ENCODE data around the gene LIPC. TPM values are rescaled to one million over a fixed set of nuclear protein-coding genes. Genes with fewer than 3 reads are reported as not detected.

The LIPC gene
- total and polyA plus RNA-seq, 2 donors (not counting 3 experiments of a cell fraction or from before 2014, with no cell fraction given) = not detected

- dilution Hi-C loops (cut with MboI; ENCODE audit: extremely low pct_ligation_motif_present, low sequenced_read_pairs) (no loop called here), intact Hi-C loops (cut with micrococcal nuclease) (no loop called here)
- CTCF ChIA-PET = interaction anchor here (0.7 kb wide), 1 partner anchor 69 kb away, joined by 3 read pairs; no protein-coding TSS in a partner anchor
- Histone ChIP-seq H3K4me2 (ENCODE audit: insufficient read depth, low read length) (no peak overlapping the region), H3K36me3 (ENCODE audit: control insufficient read depth in 2 of 2, extremely low read depth in 1 of 2, insufficient read depth in 2 of 2, low read length in 2 of 2) (no peaks in the 10 kb centered on the region), H3K27ac (ENCODE audit: insufficient read depth, low read depth, low read length) (no peak overlapping the region), H3K79me2 (ENCODE audit: control insufficient read depth, insufficient read depth, low read length) (no peaks in the 10 kb centered on the region), H2AFZ (ENCODE audit: low read depth, low read length) (no peak overlapping the region), H4K20me1 (replicated peaks; ENCODE audit: control insufficient read depth, extremely low read depth, insufficient read depth, low read length) (no peaks in the 10 kb centered on the region), H3K9me1 (replicated peaks; ENCODE audit: control insufficient read depth, extremely low read depth, insufficient read depth, low read length) (no peaks in the 10 kb centered on the region), H3K9ac (replicated peaks; ENCODE audit: extremely low read depth, insufficient read depth, low read length) (no peak overlapping the region), H3K4me1 (ENCODE audit: control insufficient read depth, extremely low read depth, insufficient read depth, low read length) (peaks cover 18% of the 10 kb centered on the region), H3K4me3 (replicated peaks in 1 of 3; ENCODE audit: insufficient read depth in 1 of 3, low read depth in 1 of 3, low read length in 3 of 3) (no peak overlapping the region), H3K9me3 (replicated peaks; ENCODE audit: control insufficient read depth, insufficient read depth, low read length) (no peaks in the 10 kb centered on the region), H3K27me3 (ENCODE audit: control insufficient read depth in 2 of 2, insufficient read depth in 2 of 2, low read length in 2 of 2) (no peaks in the 10 kb centered on the region)
- TF ChIP-seq MYC (IDR thresholded peaks at IDR 0.05; ENCODE audit: low read depth, low read length) (no peak), FOS (IDR thresholded peaks at IDR 0.05; ENCODE audit: borderline replicate concordance, insufficient read depth, low read length) (no peak), GATA2 (IDR thresholded peaks at IDR 0.05; ENCODE audit: insufficient read depth, insufficient read length, low read depth, low read length) (no peak), JUN (IDR thresholded peaks at IDR 0.05; ENCODE audit: borderline replicate concordance, insufficient read depth, insufficient read length, low read depth) (no peak), CTCF (IDR thresholded peaks at IDR 0.05; ENCODE audit: extremely low read depth in 1 of 2, insufficient read depth in 1 of 2, low read depth in 1 of 2, low read length in 2 of 2) (no peak)
- DNase-seq (ENCODE audit: low read depth, low spot score) = no peak
- POLR2A ChIA-PET = interaction anchor here (0.6 kb wide), 1 partner anchor 74 kb away, joined by 7 read pairs; no protein-coding TSS in a partner anchor
- no TSS peak for BruUV-seq (replicated peaks)
- no peak for FAIRE-seq
Observed at GRCh38 chr15:58544756-58545155, 113.0 kb downstream of the LIPC start.

Measured in endothelial cell of umbilical vein (primary cell).